ENCODE measurements around the gene TMEM185A.
A peak's percentile ranks its signal among the peaks of the same experiment; 100 is the strongest.
"Not testable (repeated sequence)": the region's sequence is repeated elsewhere in the genome, so short reads cannot be mapped to it uniquely, and the experiment has no call there.

TMEM185A gene

DNA sequence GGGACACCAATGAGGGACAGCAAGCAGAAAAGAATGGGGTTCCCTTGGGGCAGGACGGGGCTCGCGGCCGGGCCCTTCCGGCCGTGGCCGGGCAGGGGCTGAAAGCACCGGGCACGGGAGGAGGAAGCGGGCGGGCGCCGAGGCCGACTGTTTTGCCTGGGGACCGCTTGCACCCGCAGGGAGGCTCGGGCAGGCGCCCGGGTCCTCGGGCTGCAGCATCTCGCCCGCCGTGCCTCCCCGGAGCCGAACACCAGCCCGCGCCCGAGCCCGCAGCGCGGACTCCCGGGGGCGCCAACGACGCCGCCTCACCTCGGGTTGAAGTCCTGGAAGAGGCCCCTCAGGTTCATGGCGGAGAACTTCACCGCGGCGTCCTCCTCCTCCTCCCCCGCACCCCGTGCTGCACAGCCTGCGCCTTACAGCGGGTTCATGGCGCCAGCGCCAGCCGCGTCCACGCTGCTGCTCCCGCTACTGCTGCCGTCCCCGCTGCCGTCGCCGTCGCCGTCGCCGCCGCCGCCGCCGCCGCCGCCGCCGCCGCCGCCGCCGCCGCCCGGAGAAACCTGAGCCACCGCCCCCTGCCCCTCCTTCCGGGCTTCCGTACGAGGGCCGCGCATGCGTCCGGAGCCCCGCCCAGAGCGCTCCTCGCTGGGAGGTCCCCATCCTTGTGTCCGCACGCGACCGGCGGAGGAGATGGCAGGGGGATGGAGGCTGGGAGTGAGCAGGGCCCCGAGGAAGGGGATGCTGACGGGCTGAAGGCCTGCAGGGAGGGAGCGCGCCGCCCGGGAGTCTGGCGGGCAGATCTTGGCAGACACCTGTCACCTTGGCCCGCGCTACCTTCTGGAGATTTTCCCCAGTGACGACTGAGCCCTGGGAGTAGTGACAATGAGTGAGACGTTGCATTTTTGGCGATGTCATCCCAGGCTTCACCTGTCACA lies at the start of gene TMEM185A:
TMEM185A (minus strand) TSS at position 559 of the 932 bp plus-strand sequence; CDS start at position 347, 212 bp downstream.
- DNase-seq (ENCODE audit: low read depth): peak; percentile 4

DNA sequence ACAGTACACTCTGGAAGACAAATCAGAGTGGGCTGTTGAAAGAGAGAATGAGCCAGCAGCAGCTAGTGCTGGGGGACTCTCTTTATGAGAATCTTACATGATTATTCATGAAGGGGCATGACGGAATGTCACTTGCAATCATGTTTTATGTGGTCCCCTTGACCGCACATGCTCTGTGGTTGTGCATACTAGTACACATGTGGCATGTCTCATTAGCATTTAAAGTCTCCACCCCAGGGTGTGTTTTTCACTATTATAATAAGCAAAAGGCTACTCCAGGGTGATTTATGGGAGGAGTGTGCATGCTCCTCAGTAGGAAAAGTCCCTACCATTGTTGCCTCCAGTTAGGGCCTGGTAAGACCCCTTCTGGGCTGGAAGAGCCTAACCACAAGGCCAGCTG lies 49.6 kb upstream of the TMEM185A start:
- DNase-seq (ENCODE audit: low read depth): no peak

DNA sequence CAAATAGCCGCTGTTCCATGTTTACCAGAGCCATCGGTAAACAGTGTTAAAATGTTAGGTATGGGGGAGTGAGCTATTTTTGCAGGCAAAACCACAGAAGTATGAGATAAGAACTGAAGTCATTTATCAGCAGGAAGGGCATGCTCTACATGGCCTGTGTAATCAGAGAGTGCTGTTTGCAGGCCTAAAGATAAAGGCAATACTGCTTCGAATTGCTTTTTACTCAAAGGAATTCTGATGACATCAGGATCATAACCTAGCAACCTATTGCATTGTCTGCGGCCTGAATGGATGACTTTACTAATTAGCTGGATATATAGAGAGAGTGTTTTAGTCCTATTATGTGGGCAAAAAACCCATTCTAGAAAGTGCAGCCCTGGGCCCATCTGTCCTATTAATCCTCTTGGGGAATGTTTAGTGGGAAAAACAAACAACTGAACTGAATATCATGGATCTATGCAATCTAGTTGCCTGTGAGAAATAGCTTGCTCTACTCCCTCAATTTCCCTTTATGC lies 47.6 kb upstream of the TMEM185A start:
- not testable (repeated sequence) for DNase-seq (ENCODE audit: low read depth)

DNA sequence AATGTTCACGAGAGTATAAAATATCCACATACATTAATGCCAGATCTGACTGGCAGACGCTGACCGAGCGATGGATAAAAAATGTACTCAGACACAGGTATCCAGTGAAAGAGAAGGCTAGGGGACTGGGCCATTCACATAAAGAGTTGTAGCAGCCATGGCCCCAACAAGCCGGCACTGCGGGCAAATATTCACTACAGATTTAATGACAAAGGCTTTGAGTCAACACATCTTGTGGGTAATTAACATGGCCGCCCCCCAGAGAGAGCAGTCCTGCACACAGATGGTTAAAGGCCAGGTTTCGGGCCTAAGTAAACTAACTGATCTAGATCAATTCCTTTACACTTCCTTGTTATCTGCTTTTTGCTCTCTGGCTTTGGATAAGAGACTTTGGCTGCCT lies 44.0 kb upstream of the TMEM185A start:
- not testable (repeated sequence) for DNase-seq (ENCODE audit: low read depth)

DNA sequence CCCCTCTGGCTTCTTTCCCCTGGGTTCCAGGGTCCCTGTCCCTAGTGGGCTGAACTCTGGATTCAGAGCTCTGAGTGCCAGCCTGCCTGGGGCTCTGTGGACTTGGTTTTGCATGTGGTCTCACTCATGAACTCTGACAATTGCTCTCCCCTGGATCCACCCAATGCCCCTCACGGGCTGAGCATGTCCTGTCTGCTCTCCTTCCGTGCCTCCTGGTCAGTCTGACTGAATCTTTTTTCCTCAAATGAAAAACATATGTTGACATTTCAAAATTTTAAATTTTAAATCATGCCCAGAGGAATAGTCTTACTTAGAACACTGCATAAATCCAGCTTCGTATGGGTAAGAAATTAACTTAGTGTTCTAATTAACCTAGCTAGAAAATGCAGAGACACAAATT lies 43.5 kb upstream of the TMEM185A start:
- DNase-seq (ENCODE audit: low read depth): not testable (repeated sequence)

DNA sequence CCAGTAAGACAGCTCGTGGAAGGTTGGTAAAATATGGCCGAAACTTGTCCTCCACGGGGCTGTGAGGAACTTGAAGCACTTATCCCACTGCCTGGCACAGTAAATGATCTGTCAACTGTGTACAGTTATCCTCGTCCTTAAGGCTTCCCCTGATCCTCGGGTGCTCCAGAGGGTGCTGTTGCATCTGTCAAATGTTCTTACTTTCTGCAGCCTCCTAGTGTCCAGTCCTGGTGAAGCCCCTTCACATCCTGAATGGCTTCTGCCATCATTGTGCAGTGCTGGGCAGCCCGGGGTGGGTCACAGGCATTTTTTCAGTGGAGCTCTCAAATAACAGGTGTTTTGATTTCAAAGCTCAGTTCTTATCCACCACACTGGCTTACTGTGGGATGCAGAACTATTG lies 29.0 kb upstream of the TMEM185A start:
- not testable (repeated sequence) for DNase-seq (ENCODE audit: low read depth)

DNA sequence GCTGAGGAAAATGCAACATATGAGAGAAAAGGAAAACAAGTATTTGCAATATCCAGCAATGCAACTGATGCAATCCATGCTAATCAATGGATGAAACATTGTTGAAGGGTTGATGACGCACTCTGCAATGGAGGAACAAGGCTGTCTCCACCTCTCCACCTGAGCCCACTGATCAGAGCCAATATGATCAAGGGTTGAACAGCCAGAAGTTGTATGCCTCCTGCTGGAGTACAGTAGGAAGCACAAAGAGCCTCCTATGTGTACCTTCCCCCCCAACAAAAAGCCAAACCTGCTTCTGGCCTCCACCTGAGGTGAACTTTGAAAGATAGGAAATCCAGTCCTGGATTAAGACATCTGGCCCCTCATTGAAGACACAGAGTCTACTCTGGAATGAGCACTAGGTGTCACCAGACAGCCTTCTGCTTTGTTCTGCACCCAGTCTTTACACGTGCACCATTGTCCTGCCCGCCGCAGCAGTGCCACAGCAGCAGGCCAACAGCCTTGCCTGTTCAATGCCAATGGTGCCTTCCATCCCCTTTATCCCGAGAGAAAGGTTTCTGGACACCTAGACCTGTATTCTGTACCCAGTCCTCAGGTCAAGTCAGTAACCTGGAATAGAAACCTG lies 24.8 kb upstream of the TMEM185A start:
- DNase-seq (ENCODE audit: low read depth): not testable (repeated sequence)

DNA sequence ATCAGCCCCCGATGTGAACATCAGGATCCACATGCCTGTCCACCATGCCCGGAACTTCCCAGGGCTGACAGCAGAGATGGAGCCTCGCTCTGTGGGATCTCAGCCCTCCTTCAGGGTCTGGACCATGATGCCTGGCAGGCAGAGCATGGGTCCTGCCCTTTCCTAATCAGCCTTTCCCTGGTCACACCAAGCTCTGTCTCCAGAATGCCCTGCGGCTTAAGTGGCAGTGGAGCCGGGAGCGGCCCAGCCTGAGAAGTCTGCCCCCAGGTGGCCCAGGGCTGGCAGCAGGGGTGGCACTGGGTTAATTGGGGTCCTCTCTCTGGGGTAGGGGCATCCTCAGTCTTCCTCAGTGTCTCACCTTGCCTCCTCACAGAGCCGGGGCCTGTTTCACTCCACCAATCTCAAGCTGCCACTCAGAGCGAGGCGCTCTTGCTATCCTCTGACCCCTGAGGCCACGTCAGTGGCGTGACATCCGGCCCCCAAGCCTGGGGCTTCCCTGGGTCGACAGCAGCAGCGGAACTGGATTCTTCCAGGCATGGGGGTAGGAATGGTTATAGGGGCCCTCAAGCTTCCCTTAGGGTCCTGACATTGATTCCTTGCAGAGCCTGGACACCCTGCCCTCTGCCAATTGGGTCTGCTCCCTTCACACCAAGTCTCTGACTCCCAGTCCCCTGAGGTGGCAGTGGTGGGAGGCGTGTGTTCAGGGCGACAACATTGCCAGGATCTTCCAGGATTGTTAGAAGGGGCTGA lies 20.8 kb upstream of the TMEM185A start:
- no peak for DNase-seq (ENCODE audit: low read depth)

DNA sequence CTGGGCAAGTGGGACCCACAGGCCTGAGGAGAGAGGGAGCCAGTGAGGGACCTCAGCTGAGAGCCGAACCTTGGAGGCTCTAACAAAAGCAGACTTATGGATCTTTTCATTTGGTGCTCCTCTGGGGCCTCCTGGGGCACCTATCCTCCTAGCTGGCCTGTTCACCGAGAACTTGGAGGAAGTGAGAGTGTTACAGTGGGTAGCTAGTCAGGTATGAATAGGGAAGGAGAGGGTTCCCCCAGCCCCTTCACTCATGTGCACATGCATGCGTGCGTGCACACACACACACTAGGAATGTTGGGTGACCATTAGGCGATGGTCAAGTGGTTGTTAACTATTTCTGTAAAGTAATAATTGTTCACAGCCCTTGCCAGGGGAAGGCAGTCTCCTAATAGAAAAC lies 18.6 kb upstream of the TMEM185A start:
- no peak for DNase-seq (ENCODE audit: low read depth)

DNA sequence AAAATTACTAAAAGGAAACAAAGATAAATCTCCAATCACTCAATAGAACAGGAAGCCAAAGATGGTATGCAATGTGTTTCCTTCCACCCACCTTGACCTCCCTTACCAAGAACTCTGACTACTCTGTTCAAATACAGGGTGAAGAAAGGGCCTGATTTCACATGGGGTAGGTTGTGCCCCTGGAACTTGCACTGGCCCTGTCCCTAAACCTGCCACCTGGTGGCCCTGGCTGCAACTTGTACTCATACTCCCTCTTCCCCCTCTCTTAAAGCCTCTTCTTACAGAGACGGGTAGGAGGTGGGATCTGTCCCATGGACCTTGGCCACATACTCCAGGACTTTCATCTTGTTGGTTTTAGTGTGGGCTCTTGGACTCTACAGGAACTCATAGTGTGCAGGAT lies 17.3 kb upstream of the TMEM185A start:
- DNase-seq (ENCODE audit: low read depth): no peak

DNA sequence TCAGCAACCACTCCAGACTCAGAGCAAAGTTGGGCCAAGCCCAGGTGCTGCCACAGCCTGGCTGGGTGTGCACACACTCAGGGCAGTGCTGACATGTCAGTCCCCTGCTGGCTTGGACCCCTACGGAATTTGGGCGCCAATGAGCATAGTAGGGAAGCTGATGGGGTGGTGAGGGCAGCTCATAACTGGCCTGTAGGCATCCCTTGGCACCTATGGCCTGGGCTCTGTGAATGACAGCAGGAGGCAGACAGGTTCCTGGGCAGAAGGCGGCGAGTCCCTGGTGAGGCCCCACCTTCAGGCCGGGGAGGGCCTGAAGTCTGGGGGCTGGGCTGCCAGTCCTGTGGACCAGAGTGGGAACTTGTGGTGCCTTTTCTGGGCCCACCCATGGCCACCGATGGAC lies 15.9 kb upstream of the TMEM185A start:
- DNase-seq (ENCODE audit: low read depth): no peak

DNA sequence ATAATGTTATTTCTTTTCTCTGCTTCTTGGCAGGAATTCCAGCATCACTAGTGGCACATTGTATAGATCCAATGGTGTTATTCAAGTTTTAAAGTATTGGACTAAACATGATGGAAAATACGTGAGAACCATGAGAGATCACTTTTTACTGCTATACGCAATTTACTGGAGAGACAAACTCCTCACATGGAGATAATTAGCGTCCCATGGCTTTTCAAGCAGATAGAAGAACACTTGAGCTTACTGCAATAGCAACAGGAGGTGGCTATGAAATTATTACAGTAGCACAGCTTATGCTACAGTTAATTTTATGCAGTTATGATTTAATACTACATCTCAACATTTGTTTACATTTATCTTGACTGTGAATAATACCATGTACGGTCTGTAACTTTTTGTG lies 11.9 kb upstream of the TMEM185A start:
- DNase-seq (ENCODE audit: low read depth): no peak

DNA sequence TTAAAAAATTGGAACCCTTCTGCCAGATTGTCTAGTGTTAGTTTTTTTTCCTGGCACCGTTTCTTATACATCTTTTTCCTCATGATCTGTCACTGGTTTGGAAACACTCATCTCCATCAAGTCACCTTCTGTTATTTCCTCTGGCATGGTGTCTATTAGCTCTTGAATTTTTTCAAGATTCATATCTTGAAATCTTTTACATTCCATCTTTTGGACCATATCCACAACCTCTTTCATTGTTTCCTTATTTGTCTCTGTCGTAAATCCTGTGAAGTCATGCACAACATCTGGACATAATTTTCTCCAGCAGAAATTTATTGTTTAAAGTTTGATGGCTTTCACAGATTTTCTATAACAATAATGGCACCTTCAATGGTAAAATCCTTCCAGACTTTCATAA lies 10.2 kb upstream of the TMEM185A start:
- peak; percentile 10 for DNase-seq (ENCODE audit: low read depth)

DNA sequence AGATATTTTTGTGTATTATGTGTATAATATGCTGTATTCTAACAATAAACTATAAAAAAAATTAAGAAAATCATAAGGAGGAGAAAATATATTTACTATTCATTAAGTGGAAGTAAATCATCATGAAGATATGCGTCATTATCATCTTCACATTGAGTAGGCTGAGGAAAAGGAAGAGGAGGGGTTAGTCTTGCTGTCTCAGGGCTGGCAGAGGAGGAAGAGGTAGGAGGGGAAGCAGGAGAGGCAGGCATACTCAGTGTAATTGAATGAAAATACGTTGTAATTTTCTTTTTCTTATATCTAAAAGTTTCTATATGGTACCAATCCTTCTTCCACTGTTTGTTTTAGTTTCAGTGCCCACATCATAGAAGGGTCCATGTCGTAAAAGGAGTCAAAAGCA lies 9.8 kb upstream of the TMEM185A start:
- no peak for DNase-seq (ENCODE audit: low read depth)

DNA sequence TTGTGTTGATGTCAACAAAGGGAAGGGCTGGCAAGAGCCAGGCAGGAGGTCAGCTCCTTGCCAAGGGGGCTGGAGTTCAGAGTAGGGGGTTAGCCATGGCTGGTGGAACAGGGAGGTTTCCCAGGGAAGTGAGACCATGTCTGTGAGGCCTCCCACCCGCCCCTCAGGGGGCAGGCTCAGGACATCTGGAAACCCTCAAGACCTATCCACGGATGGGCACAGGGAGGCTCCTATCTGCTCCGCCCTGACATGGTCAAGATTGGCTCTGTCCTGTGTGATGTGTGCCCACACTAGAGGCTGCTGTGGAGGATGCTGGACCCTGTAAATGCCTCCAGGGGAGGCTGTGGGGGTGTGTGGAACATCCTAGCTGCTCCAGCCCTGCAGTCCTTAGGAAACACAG lies 8.0 kb upstream of the TMEM185A start:
- no peak for DNase-seq (ENCODE audit: low read depth)

DNA sequence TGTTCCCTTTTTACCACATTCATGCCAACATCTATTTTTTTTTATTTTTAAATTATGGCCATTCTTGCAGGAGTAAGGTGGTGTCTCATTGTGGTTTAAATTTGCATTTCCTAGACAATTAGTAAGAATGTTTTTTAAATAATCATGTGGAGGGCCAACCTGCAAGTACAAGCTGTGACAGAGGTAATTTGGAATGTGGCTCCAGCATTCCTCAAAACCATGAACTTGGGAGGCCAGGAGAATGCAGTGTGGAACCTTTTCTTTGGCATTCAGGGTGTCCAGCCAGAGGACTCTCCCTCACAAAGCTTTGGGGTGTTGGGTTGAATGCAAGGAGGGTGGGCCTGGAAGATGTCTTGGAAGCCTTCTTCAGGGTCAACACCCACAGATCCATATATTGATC lies 7.3 kb upstream of the TMEM185A start:
- peak; percentile 11 for DNase-seq (ENCODE audit: low read depth)

DNA sequence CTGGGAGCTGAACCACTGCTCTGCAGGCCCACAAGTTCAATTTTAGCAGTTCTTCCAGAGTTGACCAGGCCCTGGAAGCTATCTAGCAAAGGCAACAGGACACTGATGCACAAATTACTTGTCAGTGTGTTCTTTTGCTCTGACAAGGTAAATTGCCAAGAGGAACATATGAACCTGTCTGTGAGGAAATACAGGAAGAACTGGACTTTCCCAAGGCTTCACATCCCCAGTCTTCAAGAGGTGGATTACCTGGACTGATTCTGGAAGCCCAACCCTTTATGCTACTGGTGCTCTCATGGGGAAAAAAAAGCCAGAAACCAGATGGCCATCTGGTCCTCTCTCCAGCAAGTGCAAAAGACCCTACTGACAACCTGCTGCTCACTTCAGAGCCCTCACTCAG lies 1.9 kb upstream of the TMEM185A start:
- DNase-seq (ENCODE audit: low read depth): no peak

DNA sequence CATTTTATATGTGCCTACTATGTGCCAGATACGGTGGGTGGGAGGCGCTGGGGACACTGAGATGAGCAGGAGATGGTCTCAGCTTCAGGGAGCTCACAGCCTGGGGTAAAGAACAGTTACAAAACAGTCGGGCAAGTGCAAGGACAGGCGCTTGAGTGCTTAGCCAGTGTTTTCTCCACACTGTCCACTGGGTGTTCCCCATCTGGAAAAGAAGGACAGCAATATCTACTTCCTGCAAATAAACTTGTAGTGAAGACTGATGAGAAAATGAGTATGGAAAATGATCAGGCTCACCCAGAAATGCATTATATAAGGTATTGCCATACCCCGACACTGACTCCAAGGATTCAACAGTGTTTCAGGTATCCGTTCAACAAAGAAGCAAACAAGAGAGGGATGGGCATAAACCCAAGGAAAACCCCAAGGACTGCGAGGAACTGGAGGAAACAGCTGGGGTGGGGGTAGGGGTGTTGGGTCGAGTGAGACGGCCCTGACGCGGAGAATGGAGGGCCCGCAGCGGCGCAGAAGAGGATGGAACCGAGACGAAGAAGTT lies 835 bp downstream of the TMEM185A start:
- DNase-seq (ENCODE audit: low read depth): peak; percentile 20

DNA sequence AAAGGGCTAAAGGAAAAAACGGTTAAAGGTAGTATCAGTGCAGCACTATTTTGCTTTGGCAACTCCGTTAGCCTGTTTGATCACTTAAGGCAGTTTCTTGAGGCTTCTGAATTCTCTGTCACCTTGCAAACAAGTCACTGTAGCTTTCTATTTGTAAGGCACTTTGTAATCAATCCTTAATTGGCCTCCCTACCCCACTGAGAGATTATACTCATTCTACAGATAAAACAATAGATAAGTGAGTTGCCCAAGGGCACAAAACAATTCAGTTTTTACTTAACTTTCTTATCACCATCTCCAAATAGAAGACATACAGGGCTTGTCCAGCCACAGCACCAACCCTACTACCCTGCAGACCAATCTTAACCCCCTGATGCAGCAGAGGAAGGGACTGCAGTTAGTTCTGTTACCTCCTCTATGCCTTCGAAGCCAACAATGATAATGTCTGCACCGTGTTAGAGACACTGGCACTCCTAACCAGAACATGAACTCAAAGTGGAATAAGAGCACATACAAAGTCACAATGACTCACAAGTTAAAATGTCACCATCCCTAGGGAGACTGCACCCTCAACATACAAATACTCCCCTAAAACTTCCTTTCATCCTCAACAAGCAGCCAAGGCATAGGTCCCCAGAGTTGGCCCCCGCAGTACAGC lies 1.7 kb downstream of the TMEM185A start:
- DNase-seq (ENCODE audit: low read depth): no peak

DNA sequence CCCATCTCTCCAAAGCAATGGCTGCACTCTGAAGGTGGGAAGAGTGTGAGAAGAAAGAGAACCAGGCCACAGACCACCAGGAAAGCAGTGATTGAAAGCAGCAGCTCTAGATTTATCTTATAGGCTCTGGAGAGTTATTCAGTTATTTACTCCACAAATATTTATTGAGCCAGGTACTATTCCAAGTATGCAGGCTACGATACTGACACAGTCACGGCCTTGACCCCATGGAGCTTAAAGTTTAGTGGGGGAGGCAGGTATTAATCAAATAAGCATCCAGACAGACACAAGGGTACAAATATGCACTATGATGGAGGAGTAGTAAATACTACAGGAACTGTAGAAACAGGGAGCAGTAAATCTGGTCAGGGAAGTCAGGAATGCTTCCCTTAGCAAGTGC lies 2.8 kb downstream of the TMEM185A start:
- DNase-seq (ENCODE audit: low read depth): no peak

DNA sequence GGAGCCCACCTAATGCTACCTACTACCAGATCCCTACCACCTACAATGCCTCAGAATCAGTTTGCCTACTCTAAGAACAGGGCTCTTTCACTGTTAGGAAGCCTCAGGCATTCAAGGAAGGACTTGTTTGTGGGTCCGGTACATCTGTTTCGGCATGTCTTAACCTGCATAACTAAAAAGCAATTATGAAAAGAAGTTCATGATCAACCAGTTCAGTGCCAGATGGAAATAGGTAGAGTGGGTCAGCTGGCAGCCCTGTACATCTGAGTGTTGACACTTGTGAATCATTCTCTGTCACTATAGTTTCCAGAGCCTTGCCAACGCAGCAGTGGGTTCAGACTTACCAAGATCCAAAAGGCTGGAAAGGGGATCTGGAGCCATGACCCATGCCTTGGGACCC lies 3.3 kb downstream of the TMEM185A start:
- DNase-seq (ENCODE audit: low read depth): no peak

DNA sequence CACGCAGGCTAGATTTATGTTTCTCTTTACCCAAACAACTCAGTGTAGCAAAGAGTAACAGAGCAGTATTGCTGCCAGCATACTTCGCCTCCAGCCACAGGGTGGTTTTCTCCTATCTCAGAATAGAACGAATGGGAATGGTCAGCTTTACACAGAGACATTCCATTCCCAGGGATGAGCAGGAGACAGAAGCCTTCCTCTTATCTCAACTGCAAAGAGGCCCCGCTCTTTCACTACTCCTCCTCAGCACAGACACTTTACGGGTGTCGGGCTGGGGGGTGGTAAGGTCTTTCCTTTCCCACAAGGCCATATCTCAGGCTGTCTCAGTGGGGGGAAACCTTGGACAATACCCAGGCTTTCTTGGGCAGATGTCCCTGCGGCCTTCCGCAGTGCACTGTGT lies 4.8 kb downstream of the TMEM185A start:
- DNase-seq (ENCODE audit: low read depth): not testable (repeated sequence)

All from HS-5 (cell line).